ENCODE measurements around the gene HCRTR1.
A peak's percentile ranks its signal among the peaks of the same experiment; 100 is the strongest.

HCRTR1 gene

GRCh38 chr1:31650161-31651088, 32.9 kb downstream of the HCRTR1 start:
- no peak for DNase-seq (ENCODE audit: low read depth)

- no peak for DNase-seq (ENCODE audit: low read depth)
Observed at GRCh38 chr1:31651089-31651420, 33.6 kb downstream of the HCRTR1 start.

- no peak for DNase-seq (ENCODE audit: low read depth)
Observed at GRCh38 chr1:31651766-31652165, 34.3 kb downstream of the HCRTR1 start.

- no peak for DNase-seq (ENCODE audit: low read depth)
Observed at GRCh38 chr1:31652891-31653499, 35.5 kb downstream of the HCRTR1 start.

GRCh38 chr1:31653717-31654473, 36.4 kb downstream of the HCRTR1 start:
- no peak for DNase-seq (ENCODE audit: low read depth)

- DNase-seq (ENCODE audit: low read depth) = no peak
Observed at GRCh38 chr1:31654474-31654776, 36.9 kb downstream of the HCRTR1 start.

- no peak for DNase-seq (ENCODE audit: low read depth)
Observed at GRCh38 chr1:31655104-31655503, 37.6 kb downstream of the HCRTR1 start.

- no peak for DNase-seq (ENCODE audit: low read depth)
Observed at GRCh38 chr1:31655756-31656155, 38.3 kb downstream of the HCRTR1 start.

GRCh38 chr1:31657020-31657804, 39.7 kb downstream of the HCRTR1 start:
- no peak for DNase-seq (ENCODE audit: low read depth)

GRCh38 chr1:31657972-31658510, 40.6 kb downstream of the HCRTR1 start:
- no peak for DNase-seq (ENCODE audit: low read depth)

GRCh38 chr1:31658721-31659120, 41.2 kb downstream of the HCRTR1 start:
- no peak for DNase-seq (ENCODE audit: low read depth)

- no peak for DNase-seq (ENCODE audit: low read depth)
Observed at GRCh38 chr1:31659889-31660288, 42.4 kb downstream of the HCRTR1 start.

GRCh38 chr1:31660871-31661455, 43.5 kb downstream of the HCRTR1 start:
- no peak for DNase-seq (ENCODE audit: low read depth)

GRCh38 chr1:31661856-31662255, 44.4 kb downstream of the HCRTR1 start:
- DNase-seq (ENCODE audit: low read depth) = no peak

- no peak for DNase-seq (ENCODE audit: low read depth)
Observed at GRCh38 chr1:31662463-31662862, 45.0 kb downstream of the HCRTR1 start.

GRCh38 chr1:31663622-31664452, 46.3 kb downstream of the HCRTR1 start:
- DNase-seq (ENCODE audit: low read depth) = peak; percentile 50

GRCh38 chr1:31664528-31664927, 47.0 kb downstream of the HCRTR1 start:
- DNase-seq (ENCODE audit: low read depth) = no peak

- DNase-seq (ENCODE audit: low read depth) = no peak
Observed at GRCh38 chr1:31665234-31665878, 47.9 kb downstream of the HCRTR1 start.

GRCh38 chr1:31666263-31666963, 48.9 kb downstream of the HCRTR1 start:
- no peak for DNase-seq (ENCODE audit: low read depth)

Measured in CMK (cell line).